Kidney capillary endothelial cell (primary cell): ENCODE data around the gene FOXC1.
A peak's percentile ranks its signal among the peaks of the same experiment; 100 is the strongest.

Source experiments
- DNase-seq: peaks from one replicate; pipeline ENCODE4 v3.0.0-alpha.2; 2018; ENCODE audit warnings: low spot score

Gene FOXC1

DNA sequence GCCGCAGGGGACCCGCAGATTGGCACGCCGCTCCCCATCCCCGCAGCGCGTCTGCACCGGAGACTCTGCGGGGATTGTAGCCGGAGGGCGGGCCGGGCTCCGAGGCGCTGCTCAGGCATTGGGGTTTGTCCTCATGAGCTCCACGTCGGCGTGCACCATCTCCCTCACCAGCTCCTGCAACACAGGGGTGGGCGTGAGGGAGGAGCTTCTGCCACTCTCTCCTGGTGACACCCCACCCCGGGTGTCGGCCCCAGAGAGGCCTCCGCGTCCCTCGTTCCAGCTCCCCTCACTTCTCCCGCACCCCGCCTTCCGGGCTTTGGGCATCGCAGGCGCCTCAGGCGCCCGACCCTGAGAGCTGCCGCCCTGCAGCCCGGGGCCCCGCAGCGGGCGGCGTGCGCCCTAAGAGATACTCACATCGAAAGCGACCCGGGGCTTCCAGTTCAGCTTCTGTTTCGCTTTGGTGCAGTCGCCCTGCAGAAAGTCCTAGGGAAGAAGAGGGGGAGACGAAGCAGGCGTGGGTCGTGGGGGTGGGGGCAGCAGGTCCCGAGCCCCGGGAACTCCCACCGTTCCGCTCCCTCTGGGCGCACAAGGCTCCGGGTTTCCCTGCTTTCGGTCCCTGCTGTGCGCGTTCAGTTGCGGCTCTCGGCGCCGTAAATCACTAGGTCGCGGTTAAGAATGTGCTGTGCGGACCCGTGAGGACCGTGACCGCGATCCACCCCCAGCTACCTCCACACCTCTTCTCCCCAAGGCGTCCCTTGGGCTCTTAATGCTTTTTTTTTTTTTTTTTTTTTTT is 14.5 kb downstream of the FOXC1 start:
- no peak for DNase-seq

DNA sequence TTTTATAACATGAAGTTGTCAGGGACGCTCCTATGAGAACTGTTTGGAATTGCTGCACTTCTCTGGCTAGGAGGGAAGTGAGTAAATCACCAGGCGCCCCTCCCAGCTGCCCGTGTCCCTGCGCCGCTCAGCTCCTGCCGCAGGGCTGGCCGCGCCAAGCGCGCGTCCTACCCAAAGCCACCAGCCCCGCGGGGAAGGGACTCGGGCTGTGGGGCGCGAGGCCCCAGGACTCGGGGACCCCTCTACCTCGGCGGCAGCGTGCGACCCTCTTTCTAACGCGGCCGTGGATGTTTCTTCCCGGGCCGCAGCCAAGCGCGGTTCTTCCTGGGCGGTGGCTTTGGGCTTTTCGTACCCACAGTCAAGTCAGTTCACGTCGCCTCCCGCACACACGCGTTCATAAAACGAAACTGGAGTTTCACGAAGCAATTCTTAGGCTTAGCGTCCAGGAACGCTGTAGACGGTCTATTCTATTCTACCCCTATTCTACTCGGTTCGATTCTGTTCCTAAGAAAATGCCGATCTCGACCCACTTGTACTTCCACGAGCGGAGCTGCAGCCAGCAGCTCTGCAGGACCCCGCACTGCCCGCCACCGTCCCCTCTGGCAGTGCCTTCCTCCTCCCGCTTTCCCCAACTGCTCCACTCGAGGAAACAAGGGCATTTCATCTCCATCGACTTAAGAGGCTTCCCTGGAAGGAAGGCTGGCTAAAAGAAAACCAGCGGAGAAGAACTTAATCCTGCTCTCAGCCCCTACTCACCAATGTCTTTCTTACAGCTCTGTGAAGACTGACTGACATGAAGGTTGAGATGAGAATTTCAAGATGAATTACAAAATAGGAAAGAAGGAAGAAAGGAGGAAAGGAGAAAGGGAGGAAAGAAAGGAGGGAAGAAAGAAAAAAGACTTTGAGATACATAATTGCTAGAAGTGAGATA is 15.4 kb downstream of the FOXC1 start:
- DNase-seq, result peak; percentile 69

DNA sequence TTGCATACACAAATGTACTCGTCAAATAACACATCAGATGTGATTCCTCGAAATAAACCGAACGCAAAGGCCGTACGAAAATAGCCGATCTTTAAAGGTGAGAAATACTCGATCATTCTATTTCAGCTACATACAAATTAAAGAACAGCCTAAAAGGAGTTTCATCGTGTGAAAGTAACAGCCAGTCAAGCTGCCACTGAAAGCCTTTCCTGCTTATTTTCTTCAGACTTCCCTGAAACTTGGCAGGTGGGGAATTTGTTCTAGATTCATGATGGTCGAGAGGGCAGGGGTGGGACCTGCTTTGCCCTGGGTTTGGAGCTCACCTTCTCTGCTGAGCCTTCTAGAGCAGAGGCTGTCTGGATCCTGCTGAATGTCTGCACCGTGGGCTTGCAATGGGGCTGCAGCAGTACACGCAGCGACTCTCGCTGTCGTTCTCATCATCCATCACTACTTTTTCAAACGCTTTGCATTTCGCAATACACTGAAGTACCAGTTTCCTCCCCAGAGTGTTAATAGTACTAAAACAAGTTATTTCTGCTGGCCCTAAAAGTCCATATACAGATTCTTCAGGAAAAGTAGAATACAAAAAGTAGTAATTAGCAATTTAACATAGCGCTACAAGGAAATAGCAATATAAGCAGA is 16.2 kb downstream of the FOXC1 start:
- no peak for DNase-seq

DNA sequence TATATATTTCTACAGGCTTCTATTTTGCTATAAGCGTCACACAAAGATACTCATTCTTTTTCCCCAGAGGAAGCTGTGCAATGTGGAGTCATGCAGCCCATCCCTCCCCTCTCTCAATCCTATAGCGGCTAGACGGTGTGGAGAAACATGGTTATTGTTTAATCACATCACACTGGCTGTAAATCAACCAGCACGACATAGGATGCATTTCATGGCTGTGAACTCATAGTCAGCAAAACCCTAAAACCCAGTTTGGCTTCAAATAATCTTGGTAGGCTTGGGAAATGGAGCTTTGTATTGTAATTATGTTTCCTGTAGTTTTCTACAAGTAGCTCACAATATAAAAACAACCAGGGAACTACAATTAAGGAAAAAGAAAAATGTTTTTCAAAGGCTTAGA is 16.8 kb downstream of the FOXC1 start:
- DNase-seq, result no peak

DNA sequence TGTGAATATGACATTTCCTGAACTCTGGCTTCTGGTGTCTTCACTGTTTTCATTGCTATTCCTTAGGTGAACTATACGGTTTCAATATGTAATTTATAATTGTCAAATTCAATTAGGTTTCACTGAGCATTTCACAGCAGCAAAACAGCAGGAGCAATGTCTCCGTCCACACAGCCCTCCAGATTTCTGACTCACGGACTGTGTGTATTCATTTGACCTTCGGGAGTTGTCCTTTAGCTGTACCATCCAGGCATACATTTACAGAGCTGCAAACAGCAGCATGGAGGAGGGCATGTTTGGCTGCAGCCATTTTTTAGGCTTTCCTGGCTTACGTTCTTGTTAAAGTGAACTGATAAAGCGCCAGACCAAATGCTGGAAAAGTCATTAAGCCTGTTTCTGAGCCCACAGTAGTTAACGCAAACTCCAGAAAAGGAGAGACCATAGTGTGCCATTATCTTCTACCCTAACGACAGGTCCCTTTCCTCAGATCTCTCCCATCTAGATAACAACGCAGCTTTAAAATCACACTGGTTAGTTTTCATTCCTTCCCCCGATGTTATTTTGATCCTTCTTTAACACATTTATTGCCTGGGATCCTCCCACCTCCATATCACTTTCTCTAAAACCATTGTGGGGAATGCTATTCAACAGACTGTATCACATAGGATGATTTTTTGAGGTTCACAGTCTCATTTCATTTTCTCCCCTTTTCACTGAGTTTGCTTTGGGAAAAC is 18.3 kb downstream of the FOXC1 start:
- no peak for DNase-seq

DNA sequence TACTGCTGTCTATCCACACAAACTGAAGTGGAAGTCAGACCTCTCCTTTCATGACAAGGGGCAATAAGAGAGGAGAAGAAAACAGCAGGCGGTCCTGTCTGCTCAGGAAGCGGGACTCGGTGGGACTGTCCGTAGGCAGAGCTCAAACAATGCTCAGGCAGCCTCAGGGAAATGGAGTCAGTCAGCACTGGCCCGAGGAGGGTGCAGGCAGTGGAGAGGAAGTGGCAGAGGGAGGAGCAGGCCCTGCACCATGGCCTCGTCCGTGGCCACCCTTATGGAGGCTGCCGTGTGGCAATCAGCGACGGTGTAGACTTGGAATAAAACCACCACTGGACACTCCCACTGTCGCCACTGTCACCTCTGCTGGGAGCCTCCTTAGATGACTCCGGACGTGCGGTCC is 19.6 kb downstream of the FOXC1 start:
- DNase-seq, result no peak

DNA sequence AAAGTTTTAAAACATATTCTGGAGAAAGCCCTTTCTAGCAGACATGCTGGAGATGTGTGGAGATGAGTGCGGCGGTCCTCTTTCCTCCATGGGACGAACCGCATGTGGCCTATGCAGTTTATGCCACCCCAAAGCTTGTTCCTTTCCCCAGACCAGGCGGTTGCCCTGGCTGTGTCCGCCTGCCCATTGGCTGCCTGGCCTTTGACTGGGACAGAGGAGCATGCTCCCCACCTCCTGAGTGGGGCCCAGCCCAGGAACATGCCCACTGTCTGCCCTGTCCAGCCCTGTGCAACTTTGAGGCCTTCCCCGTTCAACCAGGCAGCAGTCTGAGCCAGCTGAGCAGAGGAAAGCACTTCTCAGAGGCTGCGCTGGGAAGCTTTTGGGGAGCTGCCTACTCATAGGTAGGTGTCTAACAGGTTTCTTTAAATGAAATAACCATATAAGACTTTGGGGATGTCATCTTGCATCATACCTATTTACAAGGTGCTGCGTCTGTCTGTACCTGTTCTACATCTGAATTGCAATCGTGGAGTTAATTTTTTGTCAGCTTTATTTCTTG is 20.6 kb downstream of the FOXC1 start:
- DNase-seq, result no peak

DNA sequence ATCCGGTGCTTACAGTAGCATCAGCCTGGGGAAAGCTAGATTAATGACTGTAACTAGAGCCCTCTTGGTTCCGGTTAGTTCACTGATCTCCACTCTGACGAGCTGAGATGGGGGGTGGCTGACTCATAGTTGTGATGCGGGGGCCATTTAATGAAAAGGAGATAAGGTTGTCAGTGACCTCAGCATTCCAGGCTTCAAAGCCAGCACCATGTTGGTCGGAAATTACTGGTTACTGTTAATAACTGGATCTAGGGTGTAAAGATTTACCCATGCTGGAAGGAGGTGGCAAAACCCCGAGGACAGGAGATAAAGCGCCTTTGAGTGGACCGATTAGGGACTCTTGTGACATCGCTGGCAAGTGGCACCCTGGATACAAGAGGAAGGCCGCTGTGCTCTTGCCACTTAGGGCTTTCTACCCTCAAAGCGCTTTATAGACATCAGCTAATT is 21.1 kb downstream of the FOXC1 start:
- DNase-seq, result no peak

DNA sequence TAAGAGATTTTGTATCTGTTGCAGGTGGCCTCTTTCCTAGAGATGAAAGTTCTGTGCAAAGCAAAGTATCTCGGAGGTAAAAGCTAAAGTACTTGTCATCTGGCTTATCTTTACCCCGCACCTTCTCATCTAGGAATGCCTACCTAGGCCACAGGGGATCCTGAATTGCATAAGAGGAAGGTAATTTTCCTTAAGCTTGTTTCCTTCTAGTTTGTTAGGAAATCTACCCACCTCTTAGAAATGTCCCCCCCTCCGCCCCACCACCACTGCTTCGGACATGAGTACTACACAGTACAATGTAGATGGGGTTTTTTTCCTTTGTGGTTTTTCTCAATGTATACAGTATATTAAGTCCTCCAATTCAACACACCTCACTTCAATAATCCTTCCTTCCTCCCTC is 21.5 kb downstream of the FOXC1 start:
- no peak for DNase-seq

DNA sequence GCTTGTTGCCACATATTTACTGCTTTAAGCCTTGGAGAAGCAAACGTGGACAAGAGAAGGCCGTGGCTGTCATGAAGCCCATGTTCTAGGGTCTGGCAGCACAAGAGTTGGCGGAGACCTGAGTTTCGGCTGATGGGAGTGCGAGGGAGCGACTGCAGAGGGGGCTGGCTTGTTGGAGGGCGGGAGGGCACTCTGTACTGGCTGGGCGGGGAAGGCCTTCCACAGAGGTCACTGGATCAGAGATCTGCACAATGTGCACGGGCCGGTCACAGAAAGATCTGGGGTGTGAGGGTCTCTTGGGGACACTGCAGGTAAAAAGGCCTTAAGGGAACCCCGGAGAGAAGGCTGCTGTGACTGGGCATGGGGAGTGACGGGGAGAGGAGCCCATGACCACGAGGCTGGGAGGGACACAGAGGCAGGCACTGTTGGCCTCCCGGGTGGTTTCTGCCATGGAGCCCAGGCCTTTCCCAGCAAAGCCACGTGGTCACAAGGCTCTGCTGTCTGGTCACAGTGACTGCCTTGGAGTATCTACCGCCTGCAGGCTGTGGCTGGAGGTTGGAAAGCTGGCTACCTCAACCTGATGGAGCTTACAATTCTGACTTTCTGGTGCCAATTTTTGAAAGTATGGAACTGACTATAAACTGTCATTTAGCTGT is 23.8 kb downstream of the FOXC1 start:
- DNase-seq, result no peak

DNA sequence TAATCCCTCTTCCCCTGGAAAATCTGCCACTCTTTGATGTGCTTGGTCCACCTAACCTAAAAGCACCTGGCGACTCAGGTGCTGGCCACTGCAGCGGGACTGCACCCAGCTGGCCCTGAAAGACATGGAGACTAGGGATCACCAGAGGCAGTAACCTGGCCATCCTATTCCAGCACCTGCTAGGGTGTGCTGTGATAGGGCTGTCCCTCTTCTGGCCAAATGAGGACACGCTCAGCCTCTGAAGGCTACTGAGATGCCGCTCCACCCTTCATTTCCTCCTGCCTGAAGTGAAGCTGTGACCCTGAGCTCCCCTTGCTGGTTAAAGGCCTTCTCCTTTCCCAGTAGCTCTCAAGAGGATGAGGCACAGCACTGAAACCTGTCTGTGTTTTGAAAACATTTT is 24.4 kb downstream of the FOXC1 start:
- DNase-seq, result no peak

DNA sequence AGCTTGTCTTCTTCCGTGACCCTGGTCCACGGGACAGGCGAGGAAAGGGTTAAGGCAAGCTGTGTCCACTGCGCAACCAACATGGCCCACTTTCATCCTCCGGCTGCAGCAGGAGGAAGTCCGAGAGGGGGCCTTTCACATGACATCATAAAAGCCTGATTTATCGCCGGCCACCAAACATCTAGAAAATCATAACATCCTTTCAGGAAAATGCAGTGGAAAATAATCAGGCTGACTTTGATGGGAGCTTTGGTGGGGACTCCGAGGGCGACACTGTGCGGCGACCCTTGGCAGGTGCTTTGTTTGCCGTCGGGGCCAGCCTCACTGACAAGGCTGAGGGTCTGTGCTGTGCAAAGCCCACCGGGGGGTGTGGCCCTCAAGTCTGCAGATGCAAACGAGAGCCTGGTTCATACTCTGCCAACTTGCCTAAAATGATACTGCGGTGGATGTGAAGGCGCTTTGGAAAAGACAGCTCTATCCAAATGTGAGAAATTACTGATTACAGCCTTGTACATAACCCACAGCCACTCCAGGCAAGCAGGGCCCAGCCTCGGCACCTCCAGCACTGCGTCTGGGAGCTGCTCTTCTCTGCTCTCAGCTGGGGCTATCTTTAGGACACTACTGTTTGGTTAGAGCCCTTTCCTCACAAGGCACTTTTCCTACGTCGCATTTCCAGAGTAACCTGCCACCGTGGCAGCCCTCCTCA is 25.7 kb downstream of the FOXC1 start:
- DNase-seq, result no peak

DNA sequence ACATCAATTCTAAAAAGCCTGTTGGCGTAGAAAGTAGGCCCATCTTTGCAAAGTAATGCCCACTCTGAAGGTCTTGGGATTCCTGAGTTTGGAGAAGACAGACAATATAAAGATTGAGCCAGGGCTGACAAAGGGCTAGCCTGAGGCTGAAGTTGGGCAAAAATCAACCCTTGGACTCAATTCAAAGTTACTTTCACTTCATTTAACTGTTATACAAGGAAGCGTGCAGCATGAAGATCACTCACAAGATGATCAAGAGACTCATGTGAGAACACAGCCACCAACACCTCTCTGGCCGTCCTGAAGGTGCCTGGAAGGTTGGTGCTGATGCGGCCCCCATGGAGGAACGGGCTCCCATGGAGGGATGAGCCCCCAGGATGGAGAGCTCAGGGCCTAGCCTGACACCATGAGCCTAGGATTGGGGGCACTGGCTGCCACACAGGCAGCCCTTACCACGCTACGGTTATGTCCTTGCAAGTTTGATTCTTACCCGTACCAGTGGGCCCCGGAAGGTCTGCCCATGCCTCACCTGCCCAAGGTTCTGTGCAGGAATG is 26.6 kb downstream of the FOXC1 start:
- no peak for DNase-seq

DNA sequence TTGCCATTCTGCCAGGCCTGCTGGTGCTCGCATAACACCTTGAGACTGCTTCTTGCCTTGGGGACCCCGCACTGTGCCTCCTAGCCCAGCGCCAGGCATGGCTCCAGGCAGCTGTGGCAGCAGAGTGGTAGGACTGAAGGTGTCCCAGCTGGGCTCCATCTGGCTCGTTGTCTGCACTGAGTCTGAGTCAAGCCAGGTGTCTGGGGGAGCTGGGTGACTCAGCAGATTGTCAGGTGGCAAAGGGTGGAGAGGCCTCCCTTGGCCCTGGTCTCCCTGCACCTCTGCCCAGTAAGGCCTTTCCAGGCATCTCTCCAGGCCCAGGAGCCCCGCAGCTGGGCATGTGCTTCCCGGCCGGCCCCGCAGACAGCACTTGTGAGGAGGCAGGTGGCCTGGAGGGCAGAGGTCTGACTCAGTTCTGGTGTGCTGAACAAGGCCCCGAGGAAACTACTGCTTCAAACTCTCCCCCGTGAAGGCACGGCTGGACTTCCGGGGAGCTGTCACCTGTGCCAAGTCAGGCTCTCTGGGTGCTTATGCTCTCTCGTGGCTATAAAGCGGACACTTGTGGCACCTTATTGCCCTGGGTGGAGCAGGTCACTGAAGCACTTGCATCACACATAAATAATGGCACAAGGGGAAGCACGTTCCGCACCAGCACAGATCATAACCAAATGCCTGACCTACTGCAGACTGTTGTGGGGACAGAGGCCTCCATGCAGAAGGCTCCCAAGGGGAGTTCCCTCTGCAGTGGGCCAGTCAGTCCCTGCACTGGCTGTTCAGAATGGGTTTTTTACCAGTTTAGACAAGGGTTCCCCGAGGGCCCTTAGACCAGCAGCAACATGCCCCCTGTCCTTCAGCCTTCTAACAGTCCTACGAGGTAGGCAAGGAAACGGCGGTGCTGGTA is 27.5 kb downstream of the FOXC1 start:
- no peak for DNase-seq

DNA sequence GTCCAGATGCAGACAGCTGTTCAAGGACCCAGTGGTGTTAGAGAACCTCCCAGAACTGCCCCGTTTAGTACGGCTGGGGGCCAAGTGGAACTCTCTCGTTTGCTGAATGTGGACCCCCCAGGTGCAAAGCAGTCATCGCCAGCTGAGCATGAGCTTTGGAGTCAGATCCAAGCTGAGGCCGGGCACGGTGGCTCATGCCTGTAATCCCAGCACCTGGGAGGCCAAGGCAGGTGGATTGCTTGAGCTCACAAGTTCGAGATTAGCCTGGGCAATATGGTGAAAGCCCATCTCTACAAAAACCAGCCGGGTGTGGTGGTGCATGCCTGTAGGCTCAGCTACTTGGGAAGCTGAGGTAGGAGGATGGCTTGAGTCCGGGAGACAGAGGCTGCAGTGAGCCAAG is 29.7 kb downstream of the FOXC1 start:
- no peak for DNase-seq

DNA sequence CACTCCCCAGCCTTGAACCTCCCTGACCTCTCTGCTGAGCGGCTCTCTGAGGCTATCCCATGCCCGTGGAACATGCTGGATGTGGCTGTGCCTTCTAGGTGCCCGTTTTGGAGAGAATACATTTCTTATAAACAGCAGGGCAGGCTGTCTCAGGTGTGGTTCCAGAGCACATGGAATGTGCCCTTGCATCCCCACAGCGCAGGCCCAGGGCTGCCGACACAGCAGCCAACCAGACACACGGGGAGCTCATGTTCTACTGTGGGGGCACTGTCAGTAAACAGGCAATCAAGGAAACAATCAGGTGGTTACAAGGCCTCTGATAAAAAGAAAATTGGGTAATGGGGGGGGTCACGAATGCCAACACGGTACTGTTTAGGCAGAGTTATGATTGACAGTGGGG is 30.8 kb downstream of the FOXC1 start:
- DNase-seq, result no peak

DNA sequence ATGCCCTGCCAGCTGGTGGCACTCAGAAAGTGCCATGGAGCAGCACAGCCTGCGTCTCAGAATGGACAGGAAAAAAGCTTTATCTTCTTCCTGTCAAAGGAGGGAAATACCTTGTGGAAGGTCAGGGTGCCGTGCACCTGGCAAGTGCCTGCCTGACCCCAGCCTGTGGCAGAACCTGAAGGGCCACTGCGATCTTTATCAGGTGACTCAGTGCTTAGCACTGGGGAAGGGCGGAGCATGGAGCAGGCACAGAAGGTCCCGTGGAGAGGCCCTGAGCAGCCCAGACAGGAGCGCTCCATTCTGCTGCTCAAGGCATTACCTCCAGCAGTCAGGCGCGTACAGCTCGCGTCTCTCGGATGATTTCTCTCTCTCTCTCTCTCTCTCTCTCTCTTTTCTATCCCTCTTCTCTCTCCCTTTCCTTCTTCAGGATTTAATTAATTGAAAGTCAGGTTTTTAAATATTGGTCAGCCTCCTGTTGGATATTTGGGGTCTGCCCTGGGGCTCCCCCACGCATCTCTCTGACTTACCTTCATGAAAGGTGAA is 31.7 kb downstream of the FOXC1 start:
- DNase-seq, result no peak

DNA sequence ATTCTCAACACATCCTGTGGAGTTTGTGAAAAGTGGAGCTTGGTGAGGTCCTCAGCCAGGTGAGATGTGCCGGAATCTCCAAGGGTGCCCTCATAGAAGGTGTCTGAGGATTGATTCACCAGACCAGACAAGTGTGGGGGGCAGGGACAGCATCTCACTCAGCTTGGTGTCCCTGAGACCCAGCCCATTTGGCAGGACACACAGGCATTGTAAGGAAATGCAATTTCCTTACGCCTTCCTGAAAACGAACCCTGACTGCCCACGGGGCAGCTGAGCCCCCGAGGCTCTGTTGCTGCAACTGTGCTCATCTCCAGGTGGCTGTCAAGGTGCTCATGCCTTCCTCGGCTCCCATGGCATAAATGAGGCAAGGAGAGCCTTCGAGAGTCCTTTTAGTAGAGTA is 33.4 kb downstream of the FOXC1 start:
- DNase-seq, result no peak
